Measurements from ENCODE around the gene KCNIP3.

Gene KCNIP3

DNA sequence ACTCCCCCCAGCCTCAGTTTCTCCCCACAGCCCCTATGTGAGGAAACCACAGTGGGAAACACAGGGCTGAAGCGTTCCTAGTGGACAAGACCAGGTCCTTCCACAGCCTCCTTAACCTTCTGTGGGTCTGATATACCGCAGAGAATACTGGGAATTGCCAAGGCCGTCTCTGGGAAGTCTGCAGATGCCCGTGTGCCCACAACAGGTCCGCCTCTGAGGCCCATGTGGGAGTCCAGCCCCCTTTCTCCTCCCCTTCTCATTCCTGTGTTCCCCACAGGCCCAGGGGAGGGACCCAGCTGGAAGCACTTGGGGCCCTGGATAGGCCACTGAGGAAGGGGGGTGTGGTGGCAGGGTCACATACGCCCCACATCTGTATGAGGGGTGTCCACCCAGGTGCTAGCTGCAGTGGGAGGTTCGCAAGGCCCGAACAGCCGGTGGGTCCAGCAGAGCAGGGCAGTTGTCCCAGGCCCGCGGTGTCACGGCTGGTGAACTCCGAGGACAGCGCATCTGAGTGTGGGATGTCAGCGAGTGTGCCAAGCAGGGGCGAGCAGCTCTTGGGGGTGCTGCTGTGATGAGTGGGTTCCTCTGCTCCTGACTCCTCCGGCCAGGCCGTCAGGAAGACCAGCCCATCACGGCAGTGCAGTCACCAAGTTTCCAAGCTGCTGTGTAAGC lies 2.4 kb upstream of the KCNIP3 start:
- DNase-seq (ENCODE audit: low read depth) = no peak

DNA sequence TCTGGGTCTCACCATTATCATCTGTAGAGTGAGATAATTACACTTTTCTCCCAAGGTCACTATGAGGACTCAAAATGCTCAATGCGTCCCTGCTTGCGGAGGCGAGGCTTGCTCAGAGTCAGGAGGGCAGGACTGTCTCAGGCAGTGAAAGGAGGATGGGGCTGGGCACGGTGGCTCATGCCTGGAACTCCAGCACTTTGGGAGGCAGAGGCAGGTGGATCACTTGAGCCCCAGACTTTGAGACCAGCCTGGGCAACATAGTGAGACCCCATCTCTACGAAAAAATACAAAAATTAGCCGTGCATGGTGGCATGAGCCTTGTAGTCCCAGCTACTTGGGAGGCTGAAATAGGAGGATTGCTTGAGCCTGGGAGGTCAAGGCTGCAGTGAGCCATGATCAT lies 1.8 kb upstream of the KCNIP3 start:
- DNase-seq (ENCODE audit: low read depth) = no peak

GRCh38 chr2:95296011-95296410 lies 1.1 kb upstream of the KCNIP3 start:
- DNase-seq (ENCODE audit: low read depth) = no peak

GRCh38 chr2:95297639-95298395 lies 670 bp downstream of the KCNIP3 start:
- no peak for DNase-seq (ENCODE audit: low read depth)

- DNase-seq (ENCODE audit: low read depth) = peak; percentile 21
These were observed 1.5 kb downstream of the KCNIP3 start for GRCh38 chr2:95298486-95299111.

DNA sequence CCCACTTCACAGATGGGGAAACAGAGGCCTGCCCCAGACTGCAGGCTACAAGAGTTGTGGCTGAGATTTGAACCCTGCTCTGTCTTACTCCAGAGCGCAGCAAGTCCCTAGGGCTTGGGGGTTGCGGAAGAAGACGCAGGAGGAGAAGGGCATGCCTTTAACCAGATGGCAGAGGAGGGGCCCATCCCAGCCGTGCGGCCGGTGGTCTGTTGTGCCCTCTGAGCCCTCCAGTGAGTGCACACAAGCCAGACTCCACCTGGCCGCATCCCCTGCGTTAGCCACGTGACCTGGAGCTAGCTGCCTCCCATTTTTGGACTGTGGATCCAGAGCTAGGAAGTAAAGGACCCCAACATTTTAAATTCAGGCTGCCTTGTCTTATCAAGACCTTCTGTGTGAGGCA lies 2.8 kb downstream of the KCNIP3 start:
- DNase-seq (ENCODE audit: low read depth) = no peak

- DNase-seq (ENCODE audit: low read depth) = no peak
These were observed 3.3 kb downstream of the KCNIP3 start for GRCh38 chr2:95300450-95300849.

GRCh38 chr2:95301186-95301585 lies 4.0 kb downstream of the KCNIP3 start:
- DNase-seq (ENCODE audit: low read depth) = no peak

DNA sequence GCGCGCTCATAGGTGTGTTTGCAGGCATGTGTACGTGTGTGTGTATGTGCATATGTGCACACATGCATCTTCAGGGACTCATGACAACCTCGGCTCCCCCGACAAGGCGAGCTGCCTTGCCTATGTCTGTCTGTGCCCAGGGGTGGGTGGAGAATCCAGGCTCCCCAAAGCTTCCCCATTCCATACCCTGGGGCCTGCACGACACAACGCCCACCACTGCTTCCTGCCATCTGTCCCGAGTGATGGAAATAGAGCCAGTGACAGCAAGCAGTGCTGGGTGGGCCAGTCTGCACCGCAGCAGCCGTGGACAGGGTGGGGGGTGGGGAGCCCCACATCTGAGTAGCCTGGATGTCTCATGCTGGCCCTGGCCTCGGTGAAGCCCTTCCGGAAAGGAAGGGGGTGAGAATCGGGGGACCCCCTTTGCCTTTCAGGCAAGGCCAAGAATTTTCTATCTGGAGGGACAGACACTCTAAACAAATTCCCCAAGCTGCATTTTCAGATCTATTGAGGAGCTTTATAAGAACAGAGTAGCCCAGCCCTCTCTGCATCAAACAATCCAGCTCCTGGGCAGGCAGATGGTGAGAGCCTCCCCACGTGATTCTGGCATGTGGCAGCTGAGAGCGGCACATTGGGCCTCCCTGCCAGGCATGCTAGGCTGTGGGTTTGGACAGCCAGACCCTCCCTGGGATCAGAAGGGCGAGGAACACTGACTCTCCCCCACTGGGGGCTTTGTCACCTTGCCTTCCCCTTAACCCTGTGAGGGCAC lies 4.9 kb downstream of the KCNIP3 start:
- DNase-seq (ENCODE audit: low read depth) = no peak

DNA sequence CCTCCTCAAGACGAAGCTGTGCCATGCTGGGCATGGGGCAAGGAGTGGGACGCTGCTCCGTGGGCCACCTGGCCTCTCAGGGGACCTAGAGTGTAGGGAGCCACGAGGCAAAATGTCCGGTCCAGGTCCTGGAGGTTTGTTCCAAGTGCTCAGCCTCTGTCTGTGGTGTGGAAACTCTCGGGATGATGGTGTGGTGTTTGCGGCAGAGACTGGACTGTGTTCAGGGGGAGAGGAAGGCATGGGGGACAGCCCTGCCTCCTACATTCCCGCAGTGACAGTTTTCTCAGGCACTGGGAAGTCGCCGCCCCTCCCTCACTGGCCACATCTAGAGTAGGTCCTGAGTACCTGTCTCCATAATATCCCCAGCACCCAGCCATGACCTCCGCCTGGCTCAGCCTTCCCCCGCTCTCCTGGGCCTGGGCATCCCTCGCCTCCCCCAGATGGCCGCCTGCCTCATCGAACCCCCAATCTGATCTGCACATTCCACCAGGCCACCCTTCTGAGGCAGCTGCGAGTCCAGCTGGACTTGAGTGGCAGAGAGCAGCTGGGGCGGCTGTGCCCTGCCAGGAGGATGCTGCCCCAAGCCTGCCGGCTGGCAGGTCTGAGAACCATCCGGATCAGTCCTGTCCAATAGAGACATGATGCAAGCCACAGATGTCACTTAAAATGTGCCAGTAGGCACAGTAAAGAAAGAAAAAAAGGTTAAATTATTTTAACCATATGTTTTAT lies 6.2 kb downstream of the KCNIP3 start:
- no peak for DNase-seq (ENCODE audit: low read depth)

GRCh38 chr2:95305380-95306061 lies 8.4 kb downstream of the KCNIP3 start:
- peak; percentile 98 for DNase-seq (ENCODE audit: low read depth)

- DNase-seq (ENCODE audit: low read depth) = no peak
These were observed 9.3 kb downstream of the KCNIP3 start for GRCh38 chr2:95306336-95306895.

DNA sequence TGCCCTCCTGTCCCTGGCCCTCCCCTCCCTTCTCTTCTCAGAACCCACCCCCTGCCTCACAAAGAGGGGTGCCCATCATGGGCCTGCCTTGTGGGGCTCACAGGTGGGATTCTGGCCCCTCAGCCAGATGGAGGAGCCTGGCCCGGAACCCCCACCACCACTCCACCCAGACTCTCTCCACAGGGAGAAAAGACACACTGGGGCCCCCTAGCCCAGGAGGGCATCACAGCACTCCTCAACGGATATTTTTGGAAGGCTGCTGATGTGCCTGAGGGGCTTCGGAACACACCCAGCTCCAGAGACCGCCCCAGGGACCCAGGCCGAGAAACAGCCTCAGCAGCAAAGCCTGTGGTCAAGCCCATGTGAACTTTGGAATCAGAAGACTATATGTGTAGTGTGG lies 9.9 kb downstream of the KCNIP3 start:
- no peak for DNase-seq (ENCODE audit: low read depth)

DNA sequence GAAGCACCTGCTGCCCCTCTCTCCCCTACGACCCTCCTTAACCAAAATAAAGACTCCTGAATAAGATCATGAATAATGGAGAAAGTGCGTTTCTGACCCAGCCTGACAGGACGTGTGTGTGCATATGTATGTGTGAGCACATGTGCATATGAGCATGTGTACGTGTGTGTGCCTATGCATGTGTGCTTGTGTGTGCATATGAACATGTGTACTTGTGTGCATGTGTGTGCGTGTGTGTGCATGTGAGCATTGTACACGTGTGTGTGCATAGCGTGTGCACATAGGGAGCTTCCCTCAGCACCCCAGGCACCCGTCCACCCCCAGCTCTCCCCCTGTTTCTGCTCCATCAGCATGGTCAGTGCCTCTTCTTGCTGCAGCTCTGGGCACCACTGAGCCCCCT lies 10.7 kb downstream of the KCNIP3 start:
- no peak for DNase-seq (ENCODE audit: low read depth)

DNA sequence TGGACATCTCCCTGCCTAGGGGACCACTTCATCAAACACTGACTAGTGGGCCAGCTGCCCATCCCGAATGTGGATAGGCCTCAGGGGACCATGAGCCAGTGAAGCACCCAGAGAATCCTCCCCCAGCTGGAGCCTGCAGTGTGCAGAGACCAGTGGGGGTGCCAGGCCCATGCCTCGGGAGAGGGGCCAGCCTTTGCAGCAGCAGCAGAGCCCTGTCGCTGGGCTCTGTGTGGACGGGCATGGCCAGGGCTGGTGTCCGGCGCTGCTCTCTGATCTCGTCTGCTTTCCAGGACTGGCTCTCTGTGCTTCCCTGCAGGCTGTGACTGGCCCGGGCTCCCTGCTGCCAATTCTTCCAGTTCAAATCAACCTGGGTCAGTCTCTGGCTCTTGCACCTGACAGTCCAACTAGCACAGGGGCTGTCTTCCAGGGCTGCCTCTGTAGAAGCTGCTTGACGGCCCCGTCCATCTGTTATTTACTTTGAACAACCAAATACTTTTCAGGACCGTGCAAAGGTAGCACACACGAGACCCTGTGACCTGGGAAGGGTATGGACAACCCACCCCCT lies 11.4 kb downstream of the KCNIP3 start:
- no peak for DNase-seq (ENCODE audit: low read depth)

DNA sequence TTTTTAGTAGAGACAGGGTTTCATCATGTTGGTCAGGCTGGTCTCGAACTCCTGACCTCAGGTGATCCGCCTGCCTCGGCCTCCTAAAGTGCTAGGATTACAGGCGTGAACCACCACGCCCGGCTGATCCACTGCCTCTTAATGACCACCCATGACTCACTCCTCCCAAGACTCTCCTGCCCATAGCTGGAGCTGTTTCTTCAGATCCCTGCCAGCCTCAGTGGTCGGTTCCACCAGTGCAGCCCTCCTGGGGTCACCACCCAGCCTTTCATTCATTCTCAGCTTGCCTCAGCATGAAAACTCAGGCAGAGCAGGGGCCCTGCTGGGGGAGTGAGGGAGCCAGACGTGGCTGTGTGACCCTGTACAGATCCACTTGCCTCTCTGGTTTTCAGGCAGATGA lies 12.5 kb downstream of the KCNIP3 start:
- DNase-seq (ENCODE audit: low read depth) = no peak

- DNase-seq (ENCODE audit: low read depth) = no peak
These were observed 13.1 kb downstream of the KCNIP3 start for GRCh38 chr2:95310216-95310615.

DNA sequence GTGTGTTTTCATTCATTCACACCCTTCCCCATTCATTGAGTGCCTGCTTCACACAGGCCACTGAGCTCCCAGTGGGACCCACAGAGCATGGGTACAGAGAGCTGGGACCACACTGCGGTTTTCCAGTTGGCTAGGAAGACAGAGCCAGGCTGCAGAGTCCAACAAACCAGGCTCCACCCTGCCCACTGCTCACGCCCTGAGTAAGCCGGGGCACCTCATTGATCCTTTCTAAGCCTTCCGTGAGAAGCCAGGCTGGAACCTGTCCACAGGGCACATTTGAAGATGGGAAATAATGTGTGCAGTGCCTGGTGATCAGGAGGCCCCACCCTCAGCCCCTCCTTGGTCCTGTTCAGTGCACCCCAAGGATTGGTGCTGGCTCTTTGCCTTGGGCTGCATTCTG lies 13.5 kb downstream of the KCNIP3 start:
- DNase-seq (ENCODE audit: low read depth) = no peak

DNA sequence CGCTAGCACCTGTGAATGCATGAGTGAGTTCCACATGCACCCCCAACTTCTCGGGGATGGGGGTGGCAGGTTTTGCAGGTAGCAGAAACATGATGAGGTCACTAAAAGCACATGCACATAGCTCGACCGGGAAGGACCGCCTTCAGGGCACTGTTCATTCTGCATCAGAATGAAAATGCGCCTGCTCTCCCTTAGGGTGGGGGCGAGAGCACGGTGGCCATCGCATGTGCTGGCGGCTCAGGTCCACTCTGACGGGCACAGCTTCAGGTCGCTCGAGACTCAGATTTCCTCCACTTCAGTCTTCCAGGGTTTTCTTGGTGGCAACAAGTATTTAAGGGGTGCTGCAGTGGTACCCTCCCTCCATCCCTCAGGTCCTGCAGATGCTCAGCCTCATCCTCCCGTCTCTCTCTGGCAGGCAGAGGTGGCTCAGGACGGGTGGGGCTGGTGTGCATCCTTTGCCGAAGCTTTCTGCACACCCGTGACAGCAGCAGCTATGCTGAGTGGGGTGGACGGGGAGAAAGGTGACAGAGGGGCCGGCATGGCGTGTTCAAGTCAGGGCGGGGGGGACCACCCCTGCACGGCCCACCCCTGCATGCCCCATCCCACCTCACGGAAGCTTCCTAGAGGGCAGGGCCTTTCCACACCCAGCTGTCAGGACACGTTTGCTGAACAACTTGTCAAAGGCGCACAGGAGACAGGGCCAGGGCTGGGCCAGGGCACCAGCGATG lies 14.8 kb downstream of the KCNIP3 start:
- no peak for DNase-seq (ENCODE audit: low read depth)

All from fibroblast of gingiva (primary cell).